HepG2 (cell line): ENCODE measurements around the gene BCL2L1. TPM values are rescaled to one million over a fixed set of nuclear protein-coding genes. Genes with fewer than 3 reads are reported as not detected.

ENCODE experiments used
- ATAC-seq: fragments of 200-7000 bp; cut with Tn5 transposase; 3 replicates; pipeline ENCODE4 v1.9.1; 2020; ENCODE audit warnings: mild to moderate bottlenecking, moderate library complexity
- BruUV-seq: library from RNA; stranded (reverse); fragments of 400-500 nt; replicated peaks from 2 replicates; lab custom pipeline; 2021; lab: Mats Ljungman, UMichigan
- CTCF ChIA-PET: fragments of 300-600 bp; formaldehyde crosslinking; extraction: SDS; loops from one replicate; lab custom pipeline; 2021; ENCODE audit warnings: low total read pairs, inconsistent platforms, low intra/inter-chr PET ratio; lab: Yijun Ruan, JAX
- POLR2A ChIA-PET: fragments of 350-600 bp; sonication (Branson Sonifier 250); formaldehyde crosslinking; loops from one replicate; lab custom pipeline; 2020; ENCODE audit warnings: antibody characterized with exemption, inconsistent platforms; lab: Yijun Ruan, JAX
- DNase-seq: peaks from one replicate; pipeline ENCODE4 v3.0.0-alpha.2; 2015; ENCODE audit warnings: low spot score
- FAIRE-seq: peaks from 3 replicates; lab custom pipeline; 2011; peaks lifted over from hg19 to GRCh38; lab: Jason Lieb, UNC
- H2AFZ ChIP-seq: one replicate; pipeline ENCODE4 v1.6.1; 2011; ENCODE audit warnings: low read length, inconsistent platforms
- H3K27ac ChIP-seq: fragments of 300-600 bp; 3 replicates; pipeline ENCODE4 v1.8.0; 2011; ENCODE audit warnings: mixed run types, mild to moderate bottlenecking, mixed read lengths, low read length, inconsistent platforms; ENCODE audit not compliant: insufficient read depth; ENCODE audit errors: extremely low read length
- H3K27me3 ChIP-seq, 2 experiments: fragments of 200-600 bp in 1 of 2; 2 replicates in 1 of 2; 3 replicates in 1 of 2; pipeline versions ENCODE4 v1.6.0 to v1.8.0; 2011; ENCODE audit warnings: low read length in 2 of 2, mild to moderate bottlenecking in 2 of 2, moderate library complexity in 2 of 2, inconsistent platforms in 1 of 2; ENCODE audit not compliant: insufficient read depth in 2 of 2, control insufficient read depth in 1 of 2
- H3K36me3 ChIP-seq, 2 experiments: fragments of 200-600 bp in 1 of 2; replicated peaks in 1 of 2; 2 replicates in 1 of 2; 3 replicates in 1 of 2; pipeline versions ENCODE4 v1.5.1 to v1.8.0; 2011; ENCODE audit warnings: low read length in 2 of 2, inconsistent platforms in 1 of 2; ENCODE audit not compliant: insufficient read depth in 2 of 2, control insufficient read depth in 1 of 2
- H3K4me1 ChIP-seq: 2 replicates; pipeline ENCODE4 v1.5.1; 2012; ENCODE audit warnings: low read length, inconsistent platforms; ENCODE audit not compliant: insufficient read depth
- H3K4me2 ChIP-seq: 2 replicates; pipeline ENCODE4 v1.6.0; 2011; ENCODE audit warnings: low read depth, low read length, inconsistent platforms
- H3K4me3 ChIP-seq, 3 experiments: fragments of 200-600 bp in 1 of 3; sonication (generic), shearing (Covaris generic) in 1 of 3; replicated peaks in 1 of 3; 2 replicates each; pipeline ENCODE4 v1.5.1; 2011 to 2016; ENCODE audit warnings: low read length in 3 of 3, inconsistent platforms in 2 of 3, low read depth in 2 of 3, mild to moderate bottlenecking in 2 of 3, control low read depth in 1 of 3, mixed read lengths in 1 of 3; ENCODE audit not compliant: insufficient read depth in 1 of 3
- H3K79me2 ChIP-seq: one replicate; pipeline ENCODE4 v1.6.1; 2011; ENCODE audit warnings: low read length, inconsistent platforms; ENCODE audit not compliant: insufficient read depth
- H3K9ac ChIP-seq: 2 replicates; pipeline ENCODE4 v1.6.0; 2011; ENCODE audit warnings: mild to moderate bottlenecking, low read depth, low read length, inconsistent platforms; ENCODE audit not compliant: insufficient read depth
- H3K9me3 ChIP-seq: 2 replicates; pipeline ENCODE4 v1.5.1; 2012; ENCODE audit warnings: mild to moderate bottlenecking, low read length
- H4K20me1 ChIP-seq: 2 replicates; pipeline ENCODE4 v1.6.0; 2011; ENCODE audit warnings: inconsistent platforms, mild to moderate bottlenecking, low read length, moderate library complexity; ENCODE audit not compliant: insufficient read depth
- ATF4 ChIP-seq, 2 experiments: fragments of 450-650 bp in 1 of 2; sonication (generic) in 1 of 2; formaldehyde crosslinking; IDR thresholded peaks; 2 replicates each; pipeline versions ENCODE4 v1.5.0 to v1.8.0; 2020 to 2022; ENCODE audit warnings: mild to moderate bottlenecking in 1 of 2, missing genetic modification reagents in 1 of 2
- CEBPB ChIP-seq: IDR thresholded peaks from 2 replicates; pipeline ENCODE4 v1.6.1; 2011; ENCODE audit warnings: low read depth, low read length, improper control_type of control experiment, borderline replicate concordance
- FOXJ3 ChIP-seq: sonication (generic); formaldehyde crosslinking; IDR thresholded peaks from 2 replicates; pipeline ENCODE4 v1.4.0; 2020; ENCODE audit warnings: missing genetic modification reagents, mild to moderate bottlenecking, borderline replicate concordance
- GABPB1 ChIP-seq: IDR thresholded peaks from 2 replicates; pipeline ENCODE4 v1.6.1; 2016; ENCODE audit warnings: mild to moderate bottlenecking, missing genetic modification reagents, moderate library complexity, missing compliant biosample characterization
- GLI4 ChIP-seq: sonication (generic); formaldehyde crosslinking; IDR thresholded peaks from 2 replicates; pipeline ENCODE4 v1.5.1; 2020; ENCODE audit warnings: missing genetic modification reagents, mild to moderate bottlenecking, moderate library complexity, borderline replicate concordance
- KDM1A ChIP-seq: IDR thresholded peaks from 2 replicates; pipeline ENCODE4 v1.6.1; 2016; ENCODE audit warnings: missing compliant biosample characterization
- MXI1 ChIP-seq: IDR thresholded peaks from 3 replicates; pipeline ENCODE4 v1.6.1; 2012; ENCODE audit warnings: low read depth, low read length, inconsistent platforms, borderline replicate concordance
- MYNN ChIP-seq: sonication (generic); formaldehyde crosslinking; IDR thresholded peaks from 2 replicates; pipeline ENCODE4 v1.4.0; 2020; ENCODE audit warnings: mild to moderate bottlenecking, low read depth, missing genetic modification reagents
- NPAS2 ChIP-seq: sonication (generic); formaldehyde crosslinking; IDR thresholded peaks from 2 replicates; pipeline ENCODE4 v1.8.0; 2022; ENCODE audit warnings: mild to moderate bottlenecking, missing genetic modification reagents, borderline replicate concordance
- REST ChIP-seq, 2 experiments: IDR thresholded peaks; 2 replicates each; pipeline ENCODE4 v1.6.1; 2011 to 2012; ENCODE audit warnings: low read length in 2 of 2, borderline replicate concordance in 1 of 2, low read depth in 1 of 2, mild to moderate bottlenecking in 1 of 2, moderate library complexity in 1 of 2
- RFXAP ChIP-seq: sonication (generic); formaldehyde crosslinking; IDR thresholded peaks from 2 replicates; pipeline ENCODE4 v1.4.0; 2020; ENCODE audit warnings: missing genetic modification reagents, borderline replicate concordance
- SATB2 ChIP-seq: sonication (generic); formaldehyde crosslinking; IDR thresholded peaks from 2 replicates; pipeline ENCODE4 v1.5.0; 2020; ENCODE audit warnings: missing genetic modification reagents
- ZFP36L1 ChIP-seq: sonication (generic); formaldehyde crosslinking; IDR thresholded peaks from 2 replicates; pipeline ENCODE4 v1.8.0; 2022; ENCODE audit warnings: mild to moderate bottlenecking, missing genetic modification reagents, moderate library complexity
- ZNF513 ChIP-seq: sonication (generic); formaldehyde crosslinking; conservative IDR thresholded peaks from 2 replicates; pipeline ENCODE4 v1.5.0; 2020; ENCODE audit warnings: missing genetic modification reagents
- ZNF546 ChIP-seq: sonication (generic); formaldehyde crosslinking; conservative IDR thresholded peaks from 2 replicates; pipeline ENCODE4 v1.8.1; 2023; ENCODE audit warnings: mild to moderate bottlenecking, missing genetic modification reagents
- ZNF724P ChIP-seq: sonication (generic); formaldehyde crosslinking; IDR thresholded peaks from 2 replicates; pipeline ENCODE4 v1.8.0; 2022; ENCODE audit warnings: missing genetic modification reagents, borderline replicate concordance
- ZNF776 ChIP-seq: sonication (generic); formaldehyde crosslinking; IDR thresholded peaks from 2 replicates; pipeline ENCODE4 v1.4.0; 2020; ENCODE audit warnings: mild to moderate bottlenecking, missing genetic modification reagents
- WGBS: methylation state at CpG from one replicate; pipeline ENCODE4 v1.1.6; 2017; ENCODE audit warnings: low lambda C conversion rate; 5-methylcytosine and 5-hydroxymethylcytosine counted together
- in situ Hi-C: cut with HindIII; loops from 2 replicates; pipeline ENCODE4 v1.10.0; 2017; ENCODE audit warnings: low pct_unique_long_range_greater_than_20kb; ENCODE audit not compliant: extremely low pct_ligation_motif_present
- intact Hi-C: fragments of 100-400 bp; cut with micrococcal nuclease; formaldehyde crosslinking; loops from one replicate; pipeline ENCODE4 v1.10.0; 2022; ENCODE audit not compliant: unreplicated experiment
- polyA plus RNA-seq, 8 experiments: library from polyadenylated mRNA; depleted of rRNA in 3 of 8; stranded (reverse) in 7 of 8; unstranded in 1 of 8; fragments of >200 nt; fragmentation: Illumina TruSeq in 4 of 8; extraction: Trizol in 4 of 8; gene quantifications; 2 replicates each; pipeline versions ENCODE4 v1.2.1 to v1.2.3, GENCODE V29; 2011 to 2016; ENCODE audit warnings: low read depth in 4 of 8, missing spikeins in 1 of 8, mixed read lengths in 1 of 8; ENCODE audit not compliant: insufficient read depth in 1 of 8
- total RNA-seq, 5 experiments: library from RNA; depleted of rRNA; stranded (reverse); fragments of >200 nt; fragmentation: Illumina TruSeq; extraction: Trizol; gene quantifications; 2 replicates each; pipeline ENCODE4 v1.2.3, GENCODE V29; 2016; ENCODE audit warnings: low read depth in 1 of 5

BCL2L1 gene
- total and polyA plus RNA-seq, 2 of the 13 experiments (the other 11 are each of a cell fraction or from before 2014, with no cell fraction given): 164 to 258 TPM

- Histone ChIP-seq H3K9ac (peak overlapping the region; percentile 41; the same call in 1 of the 2 replicates), H3K4me1 (peaks cover 85% of the 10 kb centered on the region), H4K20me1 (peaks cover under 1% of the 10 kb centered on the region; the same call in 1 of the 2 replicates), H3K4me3 (no peak overlapping the region), H3K4me2 (0 out of 2 replicates have a peak overlapping the region, but pooled peaks have one; percentile 58), H3K27me3 (no peaks in the 10 kb centered on the region), H3K9me3 (no peaks in the 10 kb centered on the region), H3K79me2 (peaks cover 91% of the 10 kb centered on the region), H2AFZ (no peak overlapping the region), H3K36me3 (peaks cover 34 to 67% of the 10 kb centered on the region in 2 experiments), H3K27ac (peak overlapping the region; percentile 83)
- ChIA-PET CTCF (interaction anchor here (1.9 kb wide), 1 partner anchor 29 kb away, joined by 7 read pairs; no protein-coding TSS in a partner anchor), POLR2A (interaction anchor here (2.5 to 33.2 kb wide), 10 partner anchors 15 to 122 kb away, joined by 10 to 2822 read pairs (median 35); partner anchors contain the start of genes BCL2L1, ID1 and TPX2)
- WGBS: 93% methylated on average over 5 of the region's 5 CpGs
- BruUV-seq: TSS peak; percentile 41
- intact Hi-C loops (loop anchor here (5.0 kb wide), 1 partner anchor 33 kb away; no protein-coding TSS in a partner anchor), in situ Hi-C loops (no loop called here)
- FAIRE-seq (no peak), DNase-seq (no peak), ATAC-seq (no peak)
- TF ChIP-seq FOXJ3 (CRISPR knock-in tag) (no peak), SATB2 (CRISPR knock-in tag) (no peak), ZNF546 (no peak), GABPB1 (CRISPR knock-in tag) (no peak; the same call in 1 of the 2 replicates), RFXAP (CRISPR knock-in tag) (no peak), ZNF513 (CRISPR knock-in tag) (no peak), NPAS2 (CRISPR knock-in tag) (0 out of 2 replicates have a peak, but pooled peaks have one; percentile 33), KDM1A (CRISPR knock-in tag) (no peak), GLI4 (no peak), MXI1 (no peak), MYNN (CRISPR knock-in tag) (0 out of 2 replicates have a peak, but pooled peaks have one; percentile 31), CEBPB (no peak), ZNF776 (CRISPR knock-in tag) (no peak), ATF4 (CRISPR knock-in tag; IDR thresholded peaks at IDR 0.05) (no peak), ZNF724P (CRISPR knock-in tag) (0 out of 2 replicates have a peak, but pooled peaks have one; percentile 30), ZFP36L1 (no peak), REST (IDR thresholded peaks at IDR 0.05; ENCODE audit: borderline replicate concordance in 1 of 2, low read depth in 1 of 2, low read length in 2 of 2) (no peak)
Observed at GRCh38 chr20:31694842-31695593, 27.6 kb downstream of the BCL2L1 start.
